SHP77 (cell line): ENCODE results near the gene EXOC3L4.
A peak's percentile ranks its signal among the peaks of the same experiment; 100 is the strongest.
"Not testable (repeated sequence)": the region's sequence is repeated elsewhere in the genome, so short reads cannot be mapped to it uniquely, and the experiment has no call there.

Source experiments
- DNase-seq, 2 experiments: peaks; one replicate each; lab custom pipeline; 2025; lab: John Stamatoyannopoulos, UW

Gene EXOC3L4

GRCh38 chr14:103105580-103106150 lies 11.1 kb downstream of the EXOC3L4 start:
- DNase-seq: peak; percentile 33 to 51

- no peak for DNase-seq
Measured at GRCh38 chr14:103107455-103107854, 12.9 kb downstream of the EXOC3L4 start.

- no peak for DNase-seq
Measured at GRCh38 chr14:103107941-103108748, 13.6 kb downstream of the EXOC3L4 start.

GRCh38 chr14:103108749-103109207 lies 14.3 kb downstream of the EXOC3L4 start:
- DNase-seq: peak in 1 of 2 experiments; percentile 25

- DNase-seq: peak in 1 of 2 experiments; percentile 23
Measured at GRCh38 chr14:103109535-103110441, 15.3 kb downstream of the EXOC3L4 start.

- DNase-seq: peak; percentile 21 to 40
Measured at GRCh38 chr14:103110681-103111231, 16.2 kb downstream of the EXOC3L4 start.

- no peak for DNase-seq
Measured at GRCh38 chr14:103111232-103111868, 16.8 kb downstream of the EXOC3L4 start.

GRCh38 chr14:103112400-103113243 lies 18.1 kb downstream of the EXOC3L4 start:
- peak; percentile 9 to 42 for DNase-seq

- DNase-seq: no peak
Measured at GRCh38 chr14:103113303-103113702, 18.8 kb downstream of the EXOC3L4 start.

DNA sequence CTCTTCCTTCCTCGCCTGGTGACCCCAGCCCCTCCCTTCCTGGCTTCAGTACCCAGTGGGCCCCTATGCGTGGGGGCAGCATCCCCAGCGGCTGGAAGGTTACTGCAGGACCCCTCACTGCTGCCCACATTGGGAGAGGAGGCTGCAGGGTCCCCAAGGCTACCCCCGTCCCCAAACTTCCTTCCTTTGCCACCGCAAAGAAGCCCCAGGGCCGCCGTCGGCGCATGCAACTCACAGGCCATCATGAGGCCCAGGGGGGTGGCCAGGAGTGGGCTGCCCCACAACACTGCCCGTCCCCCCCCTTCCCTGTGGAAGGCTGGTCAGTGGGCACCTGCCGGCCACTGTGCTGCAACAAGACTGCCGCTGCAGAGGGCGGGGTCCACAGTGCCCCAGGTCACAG lies 19.2 kb downstream of the EXOC3L4 start:
- no peak for DNase-seq

DNA sequence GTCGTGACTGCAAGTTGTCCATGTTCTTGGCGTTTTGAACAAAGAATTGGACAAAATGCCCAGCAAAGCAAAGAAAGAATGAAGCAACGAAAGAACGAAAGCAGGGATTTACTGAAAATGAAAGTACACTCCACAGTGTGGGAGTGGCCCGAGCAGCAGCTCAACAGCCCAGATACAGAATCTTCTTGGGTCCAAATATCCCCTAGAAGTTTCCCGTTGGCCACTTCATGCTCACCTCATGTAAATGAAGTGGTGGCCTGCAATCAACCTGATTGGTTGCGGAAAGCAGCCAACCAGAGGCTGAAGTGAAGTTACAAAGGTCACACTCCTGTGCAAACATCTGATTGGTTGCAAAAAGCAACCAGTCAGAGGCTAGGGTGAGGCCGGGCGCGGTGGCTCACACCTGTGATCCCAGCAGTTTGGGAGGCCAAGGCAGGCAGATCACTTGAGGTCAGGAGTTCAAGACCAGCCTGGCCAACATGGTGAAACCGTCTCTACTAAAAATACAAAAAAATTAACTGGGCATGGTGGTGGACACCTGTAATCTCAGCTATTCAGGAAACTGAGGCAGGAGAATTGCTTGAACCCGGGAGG lies 20.7 kb downstream of the EXOC3L4 start:
- not testable (repeated sequence) for DNase-seq

- DNase-seq: no peak
Measured at GRCh38 chr14:103115845-103116572, 21.5 kb downstream of the EXOC3L4 start.

- DNase-seq: no peak
Measured at GRCh38 chr14:103116636-103117035, 22.1 kb downstream of the EXOC3L4 start.

GRCh38 chr14:103117499-103117898 lies 23.0 kb downstream of the EXOC3L4 start:
- DNase-seq: not testable (repeated sequence)

DNA sequence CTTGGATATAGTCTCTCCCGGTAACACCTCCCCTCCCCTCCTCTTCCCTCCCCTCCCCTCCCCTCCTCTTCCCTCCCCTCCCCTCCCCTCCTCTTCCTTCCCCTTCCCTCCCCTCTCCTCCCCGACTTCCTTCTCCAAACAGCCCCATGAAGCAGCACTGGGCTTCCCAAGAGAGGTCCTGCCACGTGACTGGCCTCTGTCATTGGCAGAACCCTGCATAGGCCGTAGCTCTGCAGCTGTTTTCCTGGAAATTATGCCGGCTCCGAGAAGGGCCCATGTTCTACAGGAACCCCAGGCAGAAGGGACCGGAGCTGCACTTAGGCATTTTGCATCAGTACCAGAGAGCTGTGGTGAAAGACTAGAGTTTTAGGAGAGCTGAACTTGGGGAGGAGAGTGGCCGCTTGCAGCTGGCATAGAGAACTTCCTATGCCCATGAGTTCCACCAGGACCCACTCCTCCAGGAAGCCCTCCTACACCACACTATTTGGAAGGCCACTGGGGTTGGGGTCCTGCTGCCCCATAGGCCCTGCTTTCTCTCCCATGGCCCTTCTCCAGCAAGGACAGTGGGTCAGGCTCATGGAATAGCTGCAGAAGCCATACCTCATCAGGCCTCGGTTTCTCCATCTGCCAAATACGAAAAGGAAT lies 23.6 kb downstream of the EXOC3L4 start:
- DNase-seq: peak; percentile 24 to 52

DNA sequence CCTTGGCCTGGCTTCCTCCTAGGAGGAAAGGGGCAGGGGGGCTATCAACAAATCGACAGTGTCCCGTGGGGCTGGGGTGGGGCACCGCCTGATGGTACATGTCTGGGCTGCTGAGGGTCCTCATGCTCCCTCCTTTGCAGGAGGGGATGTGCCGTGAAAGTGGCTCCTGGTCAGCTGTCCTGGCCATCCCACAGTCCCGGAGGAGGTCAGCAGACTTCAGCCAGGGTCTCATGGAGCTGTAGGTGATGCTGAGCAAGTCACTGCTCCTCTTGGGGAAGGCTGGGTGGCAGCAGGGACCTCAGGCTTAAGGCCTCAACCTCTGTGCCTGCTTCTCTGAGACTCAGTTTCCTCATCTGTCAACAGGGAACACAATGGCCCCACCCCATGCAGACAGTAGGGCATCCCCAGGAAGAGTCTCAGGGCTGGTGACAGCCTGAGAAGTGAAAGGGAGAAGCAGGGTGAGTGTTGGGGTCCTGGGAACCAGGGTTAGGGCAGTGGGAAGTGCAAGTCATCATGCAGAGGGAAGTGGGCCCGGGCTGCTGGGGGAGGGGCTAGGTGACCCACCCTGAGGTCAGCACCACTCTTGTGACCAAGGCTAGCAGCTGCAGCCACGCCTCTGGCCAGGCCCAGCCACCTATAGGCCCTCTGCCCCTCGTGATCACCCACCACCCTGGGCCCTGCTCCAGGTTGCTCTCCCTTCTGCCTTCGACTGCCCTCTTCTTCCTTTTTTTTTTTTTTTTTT lies 24.3 kb downstream of the EXOC3L4 start:
- DNase-seq: no peak

- DNase-seq: not testable (repeated sequence)
Measured at GRCh38 chr14:103119527-103119926, 25.0 kb downstream of the EXOC3L4 start.
